HepG2 (cell line): ENCODE data around the gene LLGL2. TPM values are rescaled to one million over a fixed set of nuclear protein-coding genes. Genes with fewer than 3 reads are reported as not detected.

ENCODE experiments used
- ARID5B ChIP-seq: IDR thresholded peaks from 2 replicates; pipeline ENCODE4 v1.4.0; 2020; ENCODE audit warnings: mild to moderate bottlenecking, missing genetic modification reagents
- FOXP1 ChIP-seq, 2 experiments: fragments of 450-650 bp in 1 of 2; IDR thresholded peaks; 2 replicates each; pipeline ENCODE4 v1.6.1; 2017 to 2018; ENCODE audit warnings: antibody characterized with exemption in 1 of 2
- IRX3 ChIP-seq: sonication (generic); formaldehyde crosslinking; IDR thresholded peaks from 2 replicates; pipeline ENCODE4 v1.8.1; 2023; ENCODE audit warnings: mild to moderate bottlenecking, low read depth, missing genetic modification reagents, borderline replicate concordance
- ISX ChIP-seq: sonication (generic); formaldehyde crosslinking; conservative IDR thresholded peaks from 2 replicates; pipeline ENCODE4 v1.5.0; 2020; ENCODE audit warnings: missing genetic modification reagents
- PAWR ChIP-seq: sonication (generic); formaldehyde crosslinking; IDR thresholded peaks from 2 replicates; pipeline ENCODE4 v1.4.0; 2020; ENCODE audit warnings: missing genetic modification reagents, mild to moderate bottlenecking, borderline replicate concordance
- PITX1 ChIP-seq: sonication (generic); formaldehyde crosslinking; IDR thresholded peaks from 2 replicates; pipeline ENCODE4 v1.5.1; 2020; ENCODE audit warnings: mild to moderate bottlenecking, missing genetic modification reagents
- RELA ChIP-seq: sonication (generic); formaldehyde crosslinking; IDR thresholded peaks from 2 replicates; pipeline ENCODE4 v1.4.0; 2020; ENCODE audit warnings: missing genetic modification reagents
- SOX6 ChIP-seq, 2 experiments: fragments of 450-650 bp in 1 of 2; sonication (generic) in 1 of 2; formaldehyde crosslinking in 1 of 2; IDR thresholded peaks; 2 replicates each; pipeline versions ENCODE4 v1.4.0 to v1.6.1; 2017 to 2020; ENCODE audit warnings: antibody characterized with exemption in 1 of 2, mild to moderate bottlenecking in 1 of 2, missing genetic modification reagents in 1 of 2
- SRSF4 ChIP-seq: fragments of 200-400 bp; formaldehyde crosslinking; IDR thresholded peaks from one replicate; pipeline ENCODE4 v1.6.1; 2018; ENCODE audit warnings: mild to moderate bottlenecking, low read depth, low read length, moderate library complexity; ENCODE audit not compliant: poor library complexity, severe bottlenecking
- ZNF510 ChIP-seq: sonication (generic); formaldehyde crosslinking; IDR thresholded peaks from 2 replicates; pipeline ENCODE4 v1.4.0; 2020; ENCODE audit warnings: low read depth, mild to moderate bottlenecking, missing genetic modification reagents
- ZNF652 ChIP-seq: IDR thresholded peaks from 2 replicates; pipeline ENCODE4 v1.6.1; 2016; ENCODE audit warnings: low read depth, borderline replicate concordance
- ZNF773 ChIP-seq: sonication (generic); formaldehyde crosslinking; IDR thresholded peaks from 2 replicates; pipeline ENCODE4 v1.4.0; 2020; ENCODE audit warnings: missing genetic modification reagents, borderline replicate concordance
- polyA plus RNA-seq, 8 experiments: library from polyadenylated mRNA; depleted of rRNA in 3 of 8; stranded (reverse) in 7 of 8; unstranded in 1 of 8; fragments of >200 nt; fragmentation: Illumina TruSeq in 4 of 8; extraction: Trizol in 4 of 8; gene quantifications; 2 replicates each; pipeline versions ENCODE4 v1.2.1 to v1.2.3, GENCODE V29; 2011 to 2016; ENCODE audit warnings: low read depth in 4 of 8, missing spikeins in 1 of 8, mixed read lengths in 1 of 8; ENCODE audit not compliant: insufficient read depth in 1 of 8
- total RNA-seq, 5 experiments: library from RNA; depleted of rRNA; stranded (reverse); fragments of >200 nt; fragmentation: Illumina TruSeq; extraction: Trizol; gene quantifications; 2 replicates each; pipeline ENCODE4 v1.2.3, GENCODE V29; 2016; ENCODE audit warnings: low read depth in 1 of 5
- TF ChIP-seq, protein P1 (sequence below), 2 experiments: sonication (generic) in 1 of 2; formaldehyde crosslinking in 1 of 2; IDR thresholded peaks; 2 replicates each; pipeline versions ENCODE4 v1.6.1 to v1.9.0; 2014 to 2022; ENCODE audit warnings: antibody characterized with exemption in 1 of 2, borderline replicate concordance in 1 of 2, inconsistent platforms in 1 of 2, low read depth in 1 of 2, missing genetic modification reagents in 1 of 2
- TF ChIP-seq, protein P2 (sequence below): sonication (generic); formaldehyde crosslinking; IDR thresholded peaks from 2 replicates; pipeline ENCODE4 v1.8.0; 2023; ENCODE audit warnings: mild to moderate bottlenecking, missing genetic modification reagents
- TF ChIP-seq, protein P3 (sequence below): sonication (generic); formaldehyde crosslinking; IDR thresholded peaks from 2 replicates; pipeline ENCODE4 v1.5.0; 2020; ENCODE audit warnings: mild to moderate bottlenecking, missing genetic modification reagents

LLGL2 gene
- total and polyA plus RNA-seq, 2 of the 13 experiments (the other 11 are each of a cell fraction or from before 2014, with no cell fraction given): 83.0 to 86.7 TPM

DNA sequence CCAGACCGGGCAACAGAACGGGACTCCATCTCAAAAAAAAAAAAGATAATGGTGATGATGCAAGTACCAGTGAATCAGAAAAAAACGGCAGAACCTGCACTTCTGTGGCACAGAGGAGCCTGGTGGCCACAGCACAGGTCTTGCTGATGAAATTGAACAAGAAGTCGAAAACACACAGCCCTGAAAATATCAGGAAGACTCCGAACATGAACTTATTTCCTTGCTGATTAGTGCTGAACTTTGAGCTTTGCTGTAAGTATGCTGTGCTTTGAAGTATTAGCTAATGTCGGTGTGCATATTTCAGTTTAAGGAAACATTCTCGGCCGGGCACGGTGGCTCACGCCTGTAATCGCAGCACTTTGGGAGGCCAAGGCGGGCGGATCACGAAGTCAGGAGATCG is 51.2 kb downstream of the LLGL2 start (continued):
- TF ChIP-seq, protein P1, sequence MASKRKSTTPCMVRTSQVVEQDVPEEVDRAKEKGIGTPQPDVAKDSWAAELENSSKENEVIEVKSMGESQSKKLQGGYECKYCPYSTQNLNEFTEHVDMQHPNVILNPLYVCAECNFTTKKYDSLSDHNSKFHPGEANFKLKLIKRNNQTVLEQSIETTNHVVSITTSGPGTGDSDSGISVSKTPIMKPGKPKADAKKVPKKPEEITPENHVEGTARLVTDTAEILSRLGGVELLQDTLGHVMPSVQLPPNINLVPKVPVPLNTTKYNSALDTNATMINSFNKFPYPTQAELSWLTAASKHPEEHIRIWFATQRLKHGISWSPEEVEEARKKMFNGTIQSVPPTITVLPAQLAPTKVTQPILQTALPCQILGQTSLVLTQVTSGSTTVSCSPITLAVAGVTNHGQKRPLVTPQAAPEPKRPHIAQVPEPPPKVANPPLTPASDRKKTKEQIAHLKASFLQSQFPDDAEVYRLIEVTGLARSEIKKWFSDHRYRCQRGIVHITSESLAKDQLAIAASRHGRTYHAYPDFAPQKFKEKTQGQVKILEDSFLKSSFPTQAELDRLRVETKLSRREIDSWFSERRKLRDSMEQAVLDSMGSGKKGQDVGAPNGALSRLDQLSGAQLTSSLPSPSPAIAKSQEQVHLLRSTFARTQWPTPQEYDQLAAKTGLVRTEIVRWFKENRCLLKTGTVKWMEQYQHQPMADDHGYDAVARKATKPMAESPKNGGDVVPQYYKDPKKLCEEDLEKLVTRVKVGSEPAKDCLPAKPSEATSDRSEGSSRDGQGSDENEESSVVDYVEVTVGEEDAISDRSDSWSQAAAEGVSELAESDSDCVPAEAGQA (IDR thresholded peaks at IDR 0.05; ENCODE audit: low read depth): no peak
- TF ChIP-seq, protein P1 (CRISPR knock-in tag; IDR thresholded peaks at IDR 0.05; ENCODE audit: borderline replicate concordance): no peak
- TF ChIP-seq RELA (CRISPR knock-in tag): no peak
- no peak for TF ChIP-seq FOXP1 (IDR thresholded peaks at IDR 0.05)
- TF ChIP-seq FOXP1 (CRISPR knock-in tag; IDR thresholded peaks at IDR 0.05): peak; percentile 62
- TF ChIP-seq PITX1: 0 out of 2 replicates have a peak, but pooled peaks have one; percentile 42
- no peak for TF ChIP-seq SRSF4
- no peak for TF ChIP-seq IRX3 (CRISPR knock-in tag)
- TF ChIP-seq ZNF773: no peak
- TF ChIP-seq ARID5B (CRISPR knock-in tag): peak; percentile 92
- TF ChIP-seq ISX: no peak
- no peak for TF ChIP-seq ZNF652
- TF ChIP-seq, protein P2, sequence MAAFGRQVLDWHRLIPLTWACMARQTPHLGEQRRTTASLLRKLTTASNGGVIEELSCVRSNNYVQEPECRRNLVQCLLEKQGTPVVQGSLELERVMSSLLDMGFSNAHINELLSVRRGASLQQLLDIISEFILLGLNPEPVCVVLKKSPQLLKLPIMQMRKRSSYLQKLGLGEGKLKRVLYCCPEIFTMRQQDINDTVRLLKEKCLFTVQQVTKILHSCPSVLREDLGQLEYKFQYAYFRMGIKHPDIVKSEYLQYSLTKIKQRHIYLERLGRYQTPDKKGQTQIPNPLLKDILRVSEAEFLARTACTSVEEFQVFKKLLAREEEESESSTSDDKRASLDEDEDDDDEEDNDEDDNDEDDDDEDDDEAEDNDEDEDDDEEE: no peak
- no peak for TF ChIP-seq ZNF510 (CRISPR knock-in tag)
- TF ChIP-seq PAWR: no peak
- TF ChIP-seq, protein P3, sequence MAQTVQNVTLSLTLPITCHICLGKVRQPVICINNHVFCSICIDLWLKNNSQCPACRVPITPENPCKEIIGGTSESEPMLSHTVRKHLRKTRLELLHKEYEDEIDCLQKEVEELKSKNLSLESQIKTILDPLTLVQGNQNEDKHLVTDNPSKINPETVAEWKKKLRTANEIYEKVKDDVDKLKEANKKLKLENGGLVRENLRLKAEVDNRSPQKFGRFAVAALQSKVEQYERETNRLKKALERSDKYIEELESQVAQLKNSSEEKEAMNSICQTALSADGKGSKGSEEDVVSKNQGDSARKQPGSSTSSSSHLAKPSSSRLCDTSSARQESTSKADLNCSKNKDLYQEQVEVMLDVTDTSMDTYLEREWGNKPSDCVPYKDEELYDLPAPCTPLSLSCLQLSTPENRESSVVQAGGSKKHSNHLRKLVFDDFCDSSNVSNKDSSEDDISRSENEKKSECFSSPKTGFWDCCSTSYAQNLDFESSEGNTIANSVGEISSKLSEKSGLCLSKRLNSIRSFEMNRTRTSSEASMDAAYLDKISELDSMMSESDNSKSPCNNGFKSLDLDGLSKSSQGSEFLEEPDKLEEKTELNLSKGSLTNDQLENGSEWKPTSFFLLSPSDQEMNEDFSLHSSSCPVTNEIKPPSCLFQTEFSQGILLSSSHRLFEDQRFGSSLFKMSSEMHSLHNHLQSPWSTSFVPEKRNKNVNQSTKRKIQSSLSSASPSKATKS (CRISPR knock-in tag): no peak
- TF ChIP-seq SOX6 (IDR thresholded peaks at IDR 0.05): no peak
- no peak for TF ChIP-seq SOX6 (CRISPR knock-in tag; IDR thresholded peaks at IDR 0.05)
